SU-DHL-6 (cell line): Measurements from ENCODE around the gene TP73.
A peak's percentile ranks its signal among the peaks of the same experiment; 100 is the strongest.

Experiments
- H2AFZ ChIP-seq: fragments of 200-600 bp; sonication (generic); 2 replicates; pipeline ENCODE4 v1.6.1; 2014; ENCODE audit warnings: low read depth, mild to moderate bottlenecking, moderate library complexity, mixed read lengths, antibody characterized with exemption, low read length; ENCODE audit not compliant: severe bottlenecking
- H3F3A ChIP-seq: fragments of 200-600 bp; shearing (Covaris generic); 2 replicates; pipeline ENCODE4 v1.6.0; 2016; ENCODE audit warnings: antibody characterized with exemption, mild to moderate bottlenecking; ENCODE audit not compliant: insufficient read depth
- H3K27ac ChIP-seq: fragments of 200-600 bp; sonication (generic); 2 replicates; pipeline ENCODE4 v1.5.1; 2016; ENCODE audit warnings: low read depth, mild to moderate bottlenecking, low read length, moderate library complexity, mixed read lengths
- H3K27me3 ChIP-seq: fragments of 200-600 bp; sonication (generic), shearing (Covaris generic); 2 replicates; pipeline ENCODE4 v1.6.0; 2014; ENCODE audit warnings: mild to moderate bottlenecking, low read length
- H3K36me3 ChIP-seq: fragments of 200-600 bp; sonication (generic); 2 replicates; pipeline ENCODE4 v1.6.1; 2014; ENCODE audit warnings: mild to moderate bottlenecking, low read length, mixed read lengths
- H3K4me2 ChIP-seq: fragments of 300-600, 200-600 bp; shearing (Covaris generic), sonication (generic); 2 replicates; pipeline ENCODE4 v1.6.0; 2014; ENCODE audit warnings: low read length, low read depth, mild to moderate bottlenecking; ENCODE audit not compliant: poor library complexity, severe bottlenecking
- H3K4me3 ChIP-seq: fragments of 200-600 bp; sonication (generic); 2 replicates; pipeline ENCODE4 v1.5.1; 2014; ENCODE audit warnings: antibody characterized with exemption, low read length, mild to moderate bottlenecking, mixed read lengths; ENCODE audit not compliant: insufficient read depth, poor library complexity, severe bottlenecking
- H3K79me2 ChIP-seq: fragments of 200-600 bp; sonication (generic); 2 replicates; pipeline ENCODE4 v1.6.1; 2014; ENCODE audit warnings: mild to moderate bottlenecking, low read length, moderate library complexity; ENCODE audit not compliant: insufficient read depth
- H3K9ac ChIP-seq: fragments of 200-600 bp; sonication (generic); 2 replicates; pipeline ENCODE4 v1.7.0; 2014; ENCODE audit warnings: mild to moderate bottlenecking, low read length
- H3K9me2 ChIP-seq: fragments of 200-600 bp; sonication (generic); replicated peaks from 2 replicates; pipeline ENCODE4 v1.6.1; 2014; ENCODE audit warnings: low read length; ENCODE audit not compliant: insufficient read depth
- H3K9me3 ChIP-seq: fragments of 200-600 bp; sonication (generic); 2 replicates; pipeline ENCODE4 v1.6.1; 2014; ENCODE audit warnings: low read length, mixed read lengths; ENCODE audit not compliant: insufficient read depth
- H4K20me1 ChIP-seq: fragments of 200-600 bp; sonication (generic); 2 replicates; pipeline ENCODE4 v1.6.1; 2014; ENCODE audit warnings: low read depth, mild to moderate bottlenecking, antibody characterized with exemption, low read length, moderate library complexity, mixed read lengths
- CTCF ChIP-seq: fragments of 200-600 bp; sonication (generic); IDR thresholded peaks from one replicate; pipeline ENCODE4 v1.5.1; 2017; ENCODE audit warnings: antibody characterized with exemption, mild to moderate bottlenecking, low read length, moderate library complexity; ENCODE audit not compliant: insufficient read depth, poor library complexity, severe bottlenecking
- EZH2phosphoT487 ChIP-seq: fragments of 200-600 bp; sonication (generic), shearing (Covaris generic); conservative IDR thresholded peaks from 2 replicates; pipeline ENCODE4 v1.6.1; 2018; ENCODE audit warnings: mild to moderate bottlenecking, antibody characterized with exemption, low read length, moderate library complexity, mixed read lengths

TP73 gene

GRCh38 chr1:3672231-3672970 lies 20.1 kb downstream of the TP73 start:
- Histone ChIP-seq H3K9me2 (no peaks in the 10 kb centered on the region), H3F3A (no peaks in the 10 kb centered on the region), H3K27ac (no peak overlapping the region), H3K4me2 (peak overlapping the region; percentile 29), H3K9me3 (no peaks in the 10 kb centered on the region), H3K27me3 (no peaks in the 10 kb centered on the region), H2AFZ (no peak overlapping the region), H3K36me3 (no peaks in the 10 kb centered on the region), H4K20me1 (no peaks in the 10 kb centered on the region), H3K79me2 (no peaks in the 10 kb centered on the region), H3K9ac (no peak overlapping the region), H3K4me3 (no peak overlapping the region)
- no peak for TF ChIP-seq CTCF

GRCh38 chr1:3672971-3673361 lies 20.6 kb downstream of the TP73 start:
- Histone ChIP-seq H3K4me2 (peak overlapping the region; percentile 29), H2AFZ (no peak overlapping the region), H3K9me3 (no peaks in the 10 kb centered on the region), H3K27ac (no peak overlapping the region), H3K36me3 (no peaks in the 10 kb centered on the region), H3K27me3 (no peaks in the 10 kb centered on the region), H3K9ac (no peak overlapping the region), H3K4me3 (no peak overlapping the region), H4K20me1 (no peaks in the 10 kb centered on the region), H3K9me2 (no peaks in the 10 kb centered on the region), H3F3A (no peaks in the 10 kb centered on the region), H3K79me2 (no peaks in the 10 kb centered on the region)
- no peak for TF ChIP-seq CTCF
- no peak for TF ChIP-seq EZH2phosphoT487

- TF ChIP-seq EZH2phosphoT487 (no peak), CTCF (no peak)
- Histone ChIP-seq H2AFZ (no peak overlapping the region), H3K27ac (no peak overlapping the region), H3K9me3 (no peaks in the 10 kb centered on the region), H3K36me3 (no peaks in the 10 kb centered on the region), H3K9me2 (no peaks in the 10 kb centered on the region), H3K27me3 (no peaks in the 10 kb centered on the region), H3K4me3 (no peak overlapping the region), H3K79me2 (no peaks in the 10 kb centered on the region), H3K4me2 (peak overlapping the region; percentile 29), H3K9ac (no peak overlapping the region), H3F3A (no peaks in the 10 kb centered on the region), H4K20me1 (no peaks in the 10 kb centered on the region)
Observed at GRCh38 chr1:3673381-3674099, 21.2 kb downstream of the TP73 start.
